Stomach smooth muscle (tissue), 2 donors: ENCODE measurements around the gene PTBP3.

Experiments used
- H3K27ac ChIP-seq: one replicate; pipeline ENCODE4 v1.7.0; 2013; ENCODE audit warnings: mild to moderate bottlenecking, low read length, inconsistent platforms
- H3K27me3 ChIP-seq, 2 donors: one replicate each; pipeline ENCODE4 v1.7.0; 2013; ENCODE audit warnings: low read length in 2 of 2; ENCODE audit not compliant: insufficient read depth in 2 of 2, control insufficient read depth in 1 of 2
- H3K36me3 ChIP-seq, 2 donors: one replicate each; pipeline ENCODE4 v1.7.0; 2013; ENCODE audit warnings: low read length in 2 of 2; ENCODE audit not compliant: control insufficient read depth in 2 of 2, insufficient read depth in 2 of 2
- H3K4me1 ChIP-seq: one replicate; pipeline ENCODE4 v1.7.0; 2013; ENCODE audit warnings: low read length; ENCODE audit not compliant: control insufficient read depth, insufficient read depth
- H3K4me3 ChIP-seq, 2 donors: one replicate each; pipeline ENCODE4 v1.7.0; 2013; ENCODE audit warnings: low read length in 2 of 2
- H3K9ac ChIP-seq, 2 donors: one replicate each; pipeline ENCODE4 v1.7.0; 2013; ENCODE audit warnings: low read length in 2 of 2, mild to moderate bottlenecking in 1 of 2
- H3K9me3 ChIP-seq, 2 donors: one replicate each; pipeline ENCODE4 v1.7.0; 2013; ENCODE audit warnings: low read length in 2 of 2; ENCODE audit not compliant: control insufficient read depth in 2 of 2
- donor health status: healthy.
- donor health status: Pancreatic carcinoma.

The PTBP3 gene, protein sequence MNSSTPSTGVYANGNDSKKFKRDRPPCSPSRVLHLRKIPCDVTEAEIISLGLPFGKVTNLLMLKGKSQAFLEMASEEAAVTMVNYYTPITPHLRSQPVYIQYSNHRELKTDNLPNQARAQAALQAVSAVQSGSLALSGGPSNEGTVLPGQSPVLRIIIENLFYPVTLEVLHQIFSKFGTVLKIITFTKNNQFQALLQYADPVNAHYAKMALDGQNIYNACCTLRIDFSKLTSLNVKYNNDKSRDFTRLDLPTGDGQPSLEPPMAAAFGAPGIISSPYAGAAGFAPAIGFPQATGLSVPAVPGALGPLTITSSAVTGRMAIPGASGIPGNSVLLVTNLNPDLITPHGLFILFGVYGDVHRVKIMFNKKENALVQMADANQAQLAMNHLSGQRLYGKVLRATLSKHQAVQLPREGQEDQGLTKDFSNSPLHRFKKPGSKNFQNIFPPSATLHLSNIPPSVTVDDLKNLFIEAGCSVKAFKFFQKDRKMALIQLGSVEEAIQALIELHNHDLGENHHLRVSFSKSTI

GRCh38 chr9:112332977-112333638 lies at the start of gene PTBP3:
TSS of gene PTBP3 (minus strand) at chr9:112333619. CDS start at chr9:112297865, 35,754 bp downstream.
- no peaks in the 10 kb centered on the region for H3K27me3 ChIP-seq
- peak within 1 kb of the TSS; percentile 84 for H3K27ac ChIP-seq
- peak within 1 kb of the TSS; percentile 84 to 88 for H3K4me3 ChIP-seq
- H3K36me3 ChIP-seq: no peaks in the 10 kb centered on the region
- H3K4me1 ChIP-seq: no peaks in the 10 kb centered on the region
- no peaks in the 10 kb centered on the region for H3K9me3 ChIP-seq
- H3K9ac ChIP-seq: peak within 1 kb of the TSS; percentile 79 to 84

GRCh38 chr9:112382501-112383364 lies 49.3 kb upstream of the PTBP3 start:
- Histone ChIP-seq H3K27me3 (no peaks in the 10 kb centered on the region), H3K4me1 (peaks cover 21% of the 10 kb centered on the region), H3K9ac (no peak overlapping the region), H3K36me3 (peaks cover 0 to 2% of the 10 kb centered on the region in 2 donors), H3K4me3 (no peak overlapping the region), H3K27ac (no peak overlapping the region), H3K9me3 (no peaks in the 10 kb centered on the region)

DNA sequence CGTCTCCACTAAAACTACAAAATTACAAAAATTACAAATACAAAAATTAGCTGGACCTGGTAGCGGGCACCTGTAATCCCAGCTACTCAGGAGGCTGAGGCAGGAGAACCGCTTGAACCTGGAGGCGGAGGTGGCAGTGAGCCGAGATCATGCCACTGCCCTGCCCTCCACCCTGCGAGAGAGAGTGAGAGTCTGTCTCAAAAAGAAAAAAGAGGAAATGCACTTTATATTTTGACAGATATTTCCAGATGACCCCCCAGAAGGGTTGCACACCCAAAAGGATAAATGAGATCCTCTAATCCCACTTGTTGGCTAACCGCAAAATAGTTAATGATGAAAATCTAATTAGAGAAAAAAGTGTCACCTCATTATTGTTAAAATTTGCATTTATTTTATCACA lies 48.6 kb upstream of the PTBP3 start:
- Histone ChIP-seq H3K4me1 (peaks cover 21% of the 10 kb centered on the region), H3K4me3 (no peak overlapping the region), H3K27me3 (no peaks in the 10 kb centered on the region), H3K9ac (no peak overlapping the region), H3K36me3 (no peaks in the 10 kb centered on the region), H3K9me3 (no peaks in the 10 kb centered on the region), H3K27ac (no peak overlapping the region)

DNA sequence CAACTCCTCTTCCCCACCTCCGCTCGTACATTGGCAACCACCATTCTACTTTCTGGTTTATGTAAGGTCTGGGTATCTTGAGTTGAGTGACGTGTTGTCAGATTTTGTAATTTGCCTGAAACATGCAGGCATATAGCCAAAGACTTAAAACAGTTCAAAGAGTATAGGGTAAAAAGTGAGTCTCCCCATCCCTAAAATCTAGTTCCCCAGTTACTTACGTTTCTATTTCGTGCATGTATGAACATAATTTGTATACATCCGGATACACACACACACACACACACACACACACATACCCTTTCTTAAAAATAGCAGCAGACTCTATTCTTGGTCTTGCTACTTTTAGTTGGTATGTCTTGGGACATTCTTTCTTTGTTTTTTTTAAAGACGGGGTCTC lies 47.4 kb upstream of the PTBP3 start:
- Histone ChIP-seq H3K27ac (peak overlapping the region; percentile 98), H3K4me3 (peak overlapping the region; percentile 81 to 88), H3K4me1 (peaks cover 21% of the 10 kb centered on the region), H3K27me3 (no peaks in the 10 kb centered on the region), H3K9ac (peak overlapping the region; percentile 66 to 87), H3K9me3 (no peaks in the 10 kb centered on the region), H3K36me3 (no peaks in the 10 kb centered on the region)

DNA sequence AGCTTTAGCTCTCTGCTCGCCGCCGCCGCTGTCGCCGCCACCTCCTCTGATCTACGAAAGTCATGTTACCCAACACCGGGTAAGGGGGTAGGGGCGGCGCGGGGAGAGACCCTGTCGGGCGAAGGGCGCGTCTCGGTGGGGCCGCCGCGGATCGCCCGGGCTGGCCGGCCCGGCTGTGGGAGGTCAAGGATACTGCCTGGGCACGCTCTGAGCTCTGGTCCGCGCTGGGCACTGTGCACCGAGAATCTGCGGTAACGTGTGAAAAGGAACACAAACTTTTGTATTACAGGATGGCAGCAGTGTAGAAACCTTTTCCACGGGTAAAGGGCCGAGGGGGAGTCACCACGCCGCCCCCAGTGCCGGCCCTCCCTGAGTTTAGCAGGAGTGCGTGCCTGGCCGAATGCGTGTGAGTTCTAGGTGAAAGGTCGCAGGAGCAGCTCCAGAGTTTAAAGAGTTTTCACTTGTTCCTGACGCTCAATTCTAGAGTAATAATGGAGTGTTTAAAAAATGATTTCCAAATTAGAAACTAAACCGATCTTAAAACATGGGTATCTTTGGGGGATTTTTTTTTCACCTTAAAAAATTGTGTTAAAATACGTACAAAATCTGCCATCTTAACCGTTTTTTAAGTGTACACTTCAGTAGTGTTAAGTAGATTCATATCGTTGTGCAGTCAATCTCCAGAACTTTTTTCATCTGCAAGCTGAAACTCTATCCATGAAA lies 46.8 kb upstream of the PTBP3 start, which contains the start of gene HSDL2:
Gene HSDL2 (plus strand): TSS at position 7 of the 723 bp plus-strand sequence. CDS start 56 bp downstream, at position 63.
- Histone ChIP-seq H3K9me3 (no peaks in the 10 kb centered on the region), H3K9ac (peak within 1 kb of the TSS; percentile 86 to 97), H3K4me3 (peak within 1 kb of the TSS; percentile 95 to 97), H3K4me1 (peaks cover 21% of the 10 kb centered on the region), H3K27ac (peak within 1 kb of the TSS; percentile 98), H3K36me3 (no peaks in the 10 kb centered on the region), H3K27me3 (no peaks in the 10 kb centered on the region)

- peak overlapping the region; percentile 98 for H3K27ac ChIP-seq
- H3K36me3 ChIP-seq: no peaks in the 10 kb centered on the region
- H3K9ac ChIP-seq: peak overlapping the region; percentile 86 to 97
- H3K4me3 ChIP-seq: peak overlapping the region; percentile 95 to 97
- H3K4me1 ChIP-seq: peaks cover 16% of the 10 kb centered on the region
- no peaks in the 10 kb centered on the region for H3K27me3 ChIP-seq
- no peaks in the 10 kb centered on the region for H3K9me3 ChIP-seq
Measured at GRCh38 chr9:112379177-112380101, 46.0 kb upstream of the PTBP3 start.

GRCh38 chr9:112378328-112379176 lies 45.1 kb upstream of the PTBP3 start:
- H3K9ac ChIP-seq: peak overlapping the region; percentile 86 to 97
- H3K27ac ChIP-seq: peak overlapping the region; percentile 98
- H3K4me3 ChIP-seq: peak overlapping the region; percentile 95 to 97
- no peaks in the 10 kb centered on the region for H3K27me3 ChIP-seq
- H3K9me3 ChIP-seq: no peaks in the 10 kb centered on the region
- H3K4me1 ChIP-seq: peaks cover 8% of the 10 kb centered on the region
- H3K36me3 ChIP-seq: no peaks in the 10 kb centered on the region

- H3K27me3 ChIP-seq: no peaks in the 10 kb centered on the region
- no peak overlapping the region for H3K27ac ChIP-seq
- H3K4me1 ChIP-seq: peaks cover 6% of the 10 kb centered on the region
- no peaks in the 10 kb centered on the region for H3K9me3 ChIP-seq
- peak overlapping the region in 1 of 2 donors; percentile 86 for H3K9ac ChIP-seq
- H3K4me3 ChIP-seq: peak overlapping the region; percentile 95 to 97
- no peaks in the 10 kb centered on the region for H3K36me3 ChIP-seq
Measured at GRCh38 chr9:112377684-112378327, 44.4 kb upstream of the PTBP3 start.
